8988T (cell line): ENCODE results near the gene USP17L26.
"Not testable (repeated sequence)": the region's sequence is repeated elsewhere in the genome, so short reads cannot be mapped to it uniquely, and the experiment has no call there.

Experiments used
- DNase-seq: peaks from one replicate; pipeline ENCODE4 v3.0.0; 2011

USP17L26 gene

GRCh38 chr4:9334358-9334757 lies at the start of gene USP17L26:
Gene USP17L26 (plus strand): TSS chr4:9334658. CDS start chr4:9334658, 0 bp downstream.
- DNase-seq, result not testable (repeated sequence)

- not testable (repeated sequence) for DNase-seq
Measured at GRCh38 chr4:9324191-9324590, 10.3 kb upstream of the USP17L26 start.

GRCh38 chr4:9324865-9325264 lies 9.6 kb upstream of the USP17L26 start, which contains the start of gene USP17L24:
Gene USP17L24 (plus strand): TSS chr4:9325165. CDS start chr4:9325165, 0 bp downstream.
- not testable (repeated sequence) for DNase-seq

GRCh38 chr4:9329611-9330010 lies 4.8 kb upstream of the USP17L26 start, which contains the start of gene USP17L25:
Gene USP17L25 (plus strand): TSS chr4:9329911. CDS start chr4:9329911, 0 bp downstream.
- not testable (repeated sequence) for DNase-seq

GRCh38 chr4:9339103-9339502 lies 4.6 kb downstream of the USP17L26 start, which contains the start of gene USP17L5:
Gene USP17L5 (plus strand): TSS chr4:9339403. CDS start chr4:9339403, 0 bp downstream.
- DNase-seq, result not testable (repeated sequence)

- not testable (repeated sequence) for DNase-seq
Measured at GRCh38 chr4:9343848-9344247, 9.4 kb downstream of the USP17L26 start, which contains the start of gene USP17L27. Gene USP17L27 (plus strand): TSS chr4:9344148. CDS start chr4:9344148, 0 bp downstream.

- DNase-seq, result not testable (repeated sequence)
Measured at GRCh38 chr4:9348593-9348992, 14.1 kb downstream of the USP17L26 start, which contains the start of gene USP17L28. Gene USP17L28 (plus strand): TSS chr4:9348893. CDS start chr4:9348893, 0 bp downstream.

- not testable (repeated sequence) for DNase-seq
Measured at GRCh38 chr4:9350866-9351265, 16.4 kb downstream of the USP17L26 start.

- not testable (repeated sequence) for DNase-seq
Measured at GRCh38 chr4:9353338-9353737, 18.9 kb downstream of the USP17L26 start, which contains the start of gene USP17L29. Gene USP17L29 (plus strand): TSS chr4:9353638. CDS start chr4:9353638, 0 bp downstream.

- DNase-seq, result not testable (repeated sequence)
Measured at GRCh38 chr4:9362829-9363228, 28.4 kb downstream of the USP17L26 start, which contains the start of gene USP17L30. Gene USP17L30 (plus strand): TSS chr4:9363129. CDS start chr4:9363129, 0 bp downstream.

GRCh38 chr4:9379881-9380280 lies 45.4 kb downstream of the USP17L26 start:
- DNase-seq, result not testable (repeated sequence)

- not testable (repeated sequence) for DNase-seq
Measured at GRCh38 chr4:9381012-9381534, 46.6 kb downstream of the USP17L26 start.

- DNase-seq, result no peak
Measured at GRCh38 chr4:9384126-9384525, 49.7 kb downstream of the USP17L26 start.
